HepG2 (cell line): ENCODE results near the gene ZNRD2. TPM values are rescaled to one million over a fixed set of nuclear protein-coding genes. Genes with fewer than 3 reads are reported as not detected.

Experiments used
- ATAC-seq: fragments of 200-7000 bp; cut with Tn5 transposase; 3 replicates; pipeline ENCODE4 v1.9.1; 2020; ENCODE audit warnings: mild to moderate bottlenecking, moderate library complexity
- BruUV-seq: library from RNA; stranded (reverse); fragments of 400-500 nt; replicated peaks from 2 replicates; lab custom pipeline; 2021; lab: Mats Ljungman, UMichigan
- CTCF ChIA-PET: fragments of 300-600 bp; formaldehyde crosslinking; extraction: SDS; loops from one replicate; lab custom pipeline; 2021; ENCODE audit warnings: low total read pairs, inconsistent platforms, low intra/inter-chr PET ratio; lab: Yijun Ruan, JAX
- POLR2A ChIA-PET: fragments of 350-600 bp; sonication (Branson Sonifier 250); formaldehyde crosslinking; loops from one replicate; lab custom pipeline; 2020; ENCODE audit warnings: antibody characterized with exemption, inconsistent platforms; lab: Yijun Ruan, JAX
- DNase-seq: peaks from one replicate; pipeline ENCODE4 v3.0.0-alpha.2; 2015; ENCODE audit warnings: low spot score
- FAIRE-seq: peaks from 3 replicates; lab custom pipeline; 2011; peaks lifted over from hg19 to GRCh38; lab: Jason Lieb, UNC
- H2AFZ ChIP-seq: one replicate; pipeline ENCODE4 v1.6.1; 2011; ENCODE audit warnings: low read length, inconsistent platforms
- H3K27ac ChIP-seq: fragments of 300-600 bp; 3 replicates; pipeline ENCODE4 v1.8.0; 2011; ENCODE audit warnings: mixed run types, mild to moderate bottlenecking, mixed read lengths, low read length, inconsistent platforms; ENCODE audit not compliant: insufficient read depth; ENCODE audit errors: extremely low read length
- H3K27me3 ChIP-seq, 2 experiments: fragments of 200-600 bp in 1 of 2; 2 replicates in 1 of 2; 3 replicates in 1 of 2; pipeline versions ENCODE4 v1.6.0 to v1.8.0; 2011; ENCODE audit warnings: low read length in 2 of 2, mild to moderate bottlenecking in 2 of 2, moderate library complexity in 2 of 2, inconsistent platforms in 1 of 2; ENCODE audit not compliant: insufficient read depth in 2 of 2, control insufficient read depth in 1 of 2
- H3K36me3 ChIP-seq, 2 experiments: fragments of 200-600 bp in 1 of 2; replicated peaks in 1 of 2; 2 replicates in 1 of 2; 3 replicates in 1 of 2; pipeline versions ENCODE4 v1.5.1 to v1.8.0; 2011; ENCODE audit warnings: low read length in 2 of 2, inconsistent platforms in 1 of 2; ENCODE audit not compliant: insufficient read depth in 2 of 2, control insufficient read depth in 1 of 2
- H3K4me1 ChIP-seq: 2 replicates; pipeline ENCODE4 v1.5.1; 2012; ENCODE audit warnings: low read length, inconsistent platforms; ENCODE audit not compliant: insufficient read depth
- H3K4me2 ChIP-seq: 2 replicates; pipeline ENCODE4 v1.6.0; 2011; ENCODE audit warnings: low read depth, low read length, inconsistent platforms
- H3K4me3 ChIP-seq, 3 experiments: fragments of 200-600 bp in 1 of 3; sonication (generic), shearing (Covaris generic) in 1 of 3; replicated peaks in 1 of 3; 2 replicates each; pipeline ENCODE4 v1.5.1; 2011 to 2016; ENCODE audit warnings: low read length in 3 of 3, inconsistent platforms in 2 of 3, low read depth in 2 of 3, mild to moderate bottlenecking in 2 of 3, control low read depth in 1 of 3, mixed read lengths in 1 of 3; ENCODE audit not compliant: insufficient read depth in 1 of 3
- H3K79me2 ChIP-seq: one replicate; pipeline ENCODE4 v1.6.1; 2011; ENCODE audit warnings: low read length, inconsistent platforms; ENCODE audit not compliant: insufficient read depth
- H3K9ac ChIP-seq: 2 replicates; pipeline ENCODE4 v1.6.0; 2011; ENCODE audit warnings: mild to moderate bottlenecking, low read depth, low read length, inconsistent platforms; ENCODE audit not compliant: insufficient read depth
- H3K9me3 ChIP-seq: 2 replicates; pipeline ENCODE4 v1.5.1; 2012; ENCODE audit warnings: mild to moderate bottlenecking, low read length
- H4K20me1 ChIP-seq: 2 replicates; pipeline ENCODE4 v1.6.0; 2011; ENCODE audit warnings: inconsistent platforms, mild to moderate bottlenecking, low read length, moderate library complexity; ENCODE audit not compliant: insufficient read depth
- DMAP1 ChIP-seq: IDR thresholded peaks from 2 replicates; pipeline ENCODE4 v1.6.1; 2016
- LCORL ChIP-seq, 2 experiments: fragments of 450-650 bp in 1 of 2; sonication (generic) in 1 of 2; formaldehyde crosslinking in 1 of 2; IDR thresholded peaks; 2 replicates each; pipeline versions ENCODE4 v1.5.0 to v1.6.1; 2017 to 2020; ENCODE audit warnings: antibody characterized with exemption in 1 of 2, missing genetic modification reagents in 1 of 2
- MAFK ChIP-seq, 2 experiments: IDR thresholded peaks in 1 of 2; conservative IDR thresholded peaks in 1 of 2; 2 replicates each; pipeline ENCODE4 v1.6.1; 2011; ENCODE audit warnings: improper control_type of control experiment in 2 of 2, low read length in 2 of 2
- NFYC ChIP-seq: IDR thresholded peaks from 2 replicates; pipeline ENCODE4 v1.6.1; 2016; ENCODE audit warnings: missing genetic modification reagents, missing compliant biosample characterization
- REXO4 ChIP-seq: sonication (generic); formaldehyde crosslinking; IDR thresholded peaks from 2 replicates; pipeline ENCODE4 v1.8.0; 2022; ENCODE audit warnings: missing genetic modification reagents, mild to moderate bottlenecking, borderline replicate concordance
- ZNF629 ChIP-seq: sonication (generic); formaldehyde crosslinking; conservative IDR thresholded peaks from 2 replicates; pipeline ENCODE4 v1.5.0; 2020; ENCODE audit warnings: missing genetic modification reagents
- WGBS: methylation state at CpG from one replicate; pipeline ENCODE4 v1.1.6; 2017; ENCODE audit warnings: low lambda C conversion rate; 5-methylcytosine and 5-hydroxymethylcytosine counted together
- in situ Hi-C: cut with HindIII; loops from 2 replicates; pipeline ENCODE4 v1.10.0; 2017; ENCODE audit warnings: low pct_unique_long_range_greater_than_20kb; ENCODE audit not compliant: extremely low pct_ligation_motif_present
- intact Hi-C: fragments of 100-400 bp; cut with micrococcal nuclease; formaldehyde crosslinking; loops from one replicate; pipeline ENCODE4 v1.10.0; 2022; ENCODE audit not compliant: unreplicated experiment
- polyA plus RNA-seq, 8 experiments: library from polyadenylated mRNA; depleted of rRNA in 3 of 8; stranded (reverse) in 7 of 8; unstranded in 1 of 8; fragments of >200 nt; fragmentation: Illumina TruSeq in 4 of 8; extraction: Trizol in 4 of 8; gene quantifications; 2 replicates each; pipeline versions ENCODE4 v1.2.1 to v1.2.3, GENCODE V29; 2011 to 2016; ENCODE audit warnings: low read depth in 4 of 8, missing spikeins in 1 of 8, mixed read lengths in 1 of 8; ENCODE audit not compliant: insufficient read depth in 1 of 8
- total RNA-seq, 5 experiments: library from RNA; depleted of rRNA; stranded (reverse); fragments of >200 nt; fragmentation: Illumina TruSeq; extraction: Trizol; gene quantifications; 2 replicates each; pipeline ENCODE4 v1.2.3, GENCODE V29; 2016; ENCODE audit warnings: low read depth in 1 of 5

ZNRD2 gene
- total and polyA plus RNA-seq, 2 of the 13 experiments (the other 11 are each of a cell fraction or from before 2014, with no cell fraction given) = 29.2 to 34.0 TPM

DNA sequence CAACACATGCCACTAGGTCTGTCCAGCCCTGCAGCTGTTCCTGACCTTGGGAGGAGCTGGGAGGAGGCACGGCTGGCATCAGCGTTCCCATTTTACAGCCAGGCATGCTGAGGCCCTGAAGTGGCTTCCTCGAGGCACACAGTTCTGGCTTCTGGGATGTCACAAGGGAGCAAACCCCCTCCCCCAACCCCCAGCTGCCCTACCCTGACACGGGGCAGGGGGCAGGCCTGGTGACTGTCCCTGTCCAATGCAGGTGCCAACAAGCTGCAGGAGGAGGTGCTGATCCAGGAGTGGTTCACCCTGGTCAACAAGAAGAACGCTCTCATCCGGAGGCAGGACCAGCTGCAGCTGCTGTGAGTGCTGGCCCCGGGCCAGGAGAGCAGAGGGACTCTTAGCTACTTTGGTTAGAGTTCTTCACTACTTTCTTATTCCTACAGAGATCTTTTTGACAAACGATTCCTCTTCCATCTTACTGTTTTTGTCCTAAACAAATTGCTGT, 20.0 kb downstream of the ZNRD2 start:
- H3K4me3 ChIP-seq = no peak overlapping the region
- TF ChIP-seq REXO4 (CRISPR knock-in tag) = no peak
- no peak for TF ChIP-seq NFYC
- TF ChIP-seq DMAP1 = no peak
- peak; percentile 76 for TF ChIP-seq ZNF629 (CRISPR knock-in tag)
- TF ChIP-seq, all 625 proteins: peak for 1
- DNase-seq = no peak
- no peak overlapping the region for H3K4me2 ChIP-seq
- H3K79me2 ChIP-seq = no peaks in the 10 kb centered on the region
- ATAC-seq = no peak
- 85% methylated on average over 7 of the region's 8 CpGs for WGBS
- no peaks in the 10 kb centered on the region for H3K36me3 ChIP-seq
- BruUV-seq = TSS peak; percentile 54
- CTCF ChIA-PET = no interaction called here
- no peaks in the 10 kb centered on the region for H3K27me3 ChIP-seq
- POLR2A ChIA-PET = no interaction called here
- intact Hi-C loops (no loop called here), in situ Hi-C loops (no loop called here)
- FAIRE-seq = no peak
- no peaks in the 10 kb centered on the region for H4K20me1 ChIP-seq
- H3K9me3 ChIP-seq = no peaks in the 10 kb centered on the region
- no peak overlapping the region for H3K9ac ChIP-seq
- no peak overlapping the region for H2AFZ ChIP-seq
- no peak overlapping the region for H3K27ac ChIP-seq
- H3K4me1 ChIP-seq = peaks cover 15% of the 10 kb centered on the region

DNA sequence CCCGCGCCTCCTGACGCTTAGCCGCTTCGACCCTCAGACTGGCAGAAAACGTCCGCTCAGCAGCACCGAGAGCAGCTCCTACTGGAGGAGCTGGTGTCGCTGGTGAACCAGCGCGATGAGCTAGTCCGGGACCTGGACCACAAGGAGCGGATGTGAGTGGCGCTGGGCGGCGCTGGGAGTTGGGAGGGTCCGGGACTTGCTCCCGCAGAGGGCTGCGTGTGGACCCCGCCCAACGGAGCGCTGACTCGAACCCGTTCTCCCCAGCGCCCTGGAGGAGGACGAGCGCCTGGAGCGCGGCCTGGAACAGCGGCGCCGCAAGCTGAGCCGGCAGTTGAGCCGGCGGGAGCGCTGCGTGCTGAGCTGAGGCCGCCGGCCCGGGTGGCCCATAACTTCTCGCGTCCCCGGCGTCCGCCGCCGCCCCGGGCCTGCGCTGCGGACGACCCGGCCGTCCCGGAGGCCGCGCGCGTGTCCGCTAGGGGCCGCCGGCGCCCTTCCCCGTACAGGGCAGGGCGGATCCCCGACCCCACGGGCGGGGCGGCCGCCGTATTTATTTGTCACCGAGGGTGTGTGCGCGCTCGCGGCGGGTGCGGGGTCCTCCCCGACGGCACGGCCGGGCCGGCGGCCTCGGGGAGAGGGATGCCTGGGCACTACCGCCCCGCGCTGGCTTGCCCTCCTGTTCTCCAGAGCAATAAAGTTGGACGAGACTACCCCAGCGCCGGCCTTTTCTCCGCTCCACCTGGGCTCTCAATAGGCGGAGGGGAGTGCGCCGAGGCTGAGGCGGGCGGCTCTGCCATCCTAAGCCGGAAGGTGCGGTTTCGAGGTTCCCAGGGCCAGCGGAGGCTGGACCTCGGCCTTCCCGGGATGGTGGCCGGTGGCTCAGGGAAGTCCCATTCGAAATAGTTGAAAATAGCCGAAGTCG, 21.9 kb downstream of the ZNRD2 start:
- FAIRE-seq (no peak), DNase-seq (no peak), ATAC-seq (no peak)
- Histone ChIP-seq H4K20me1 (no peaks in the 10 kb centered on the region), H3K4me3 (no peak overlapping the region), H3K4me2 (no peak overlapping the region), H3K9ac (no peak overlapping the region), H3K4me1 (peaks cover 15% of the 10 kb centered on the region), H3K27me3 (no peaks in the 10 kb centered on the region), H3K79me2 (no peaks in the 10 kb centered on the region), H3K36me3 (no peaks in the 10 kb centered on the region), H3K9me3 (no peaks in the 10 kb centered on the region), H3K27ac (no peak overlapping the region), H2AFZ (no peak overlapping the region)
- in situ Hi-C loops = no loop called here
- WGBS = 97% methylated on average over 70 of the region's 106 CpGs
- CTCF ChIA-PET = no interaction called here
- POLR2A ChIA-PET = interaction anchor here (1.9 to 2.4 kb wide), 2 partner anchors 11 to 15 kb away, joined by 6 to 11 read pairs; no protein-coding TSS in a partner anchor
- intact Hi-C loops = no loop called here
- TF ChIP-seq MAFK (conservative IDR thresholded peaks at IDR 0.05 in 1 of 2, IDR thresholded peaks at IDR 0.05 in 1 of 2; ENCODE audit: low read length in 2 of 2) (peak; percentile 40 to 70), LCORL (IDR thresholded peaks at IDR 0.05) (no peak), LCORL (CRISPR knock-in tag; IDR thresholded peaks at IDR 0.05) (no peak)
- no TSS peak for BruUV-seq
